Breast epithelium (tissue), 4 donors: Measurements from ENCODE around the gene SPTY2D1. TPM values are rescaled to one million over a fixed set of nuclear protein-coding genes. Genes with fewer than 3 reads are reported as not detected.
"Not testable (repeated sequence)": the region's sequence is repeated elsewhere in the genome, so short reads cannot be mapped to it uniquely, and the experiment has no call there.

Source experiments
- DNase-seq, 2 donors: peaks; one replicate each; pipeline ENCODE4 v3.0.0-alpha.2; 2019; ENCODE audit warnings: low spot score in 2 of 2
- H3K27ac ChIP-seq, 2 donors: fragments of 200-600 bp; sonication (generic) in 1 of 2; one replicate each; pipeline ENCODE4 v1.5.1; 2016 to 2019; ENCODE audit warnings: mild to moderate bottlenecking in 1 of 2
- H3K27me3 ChIP-seq, 2 donors: fragments of 200-600 bp; sonication (generic) in 1 of 2; one replicate each; pipeline versions ENCODE4 v1.5.1 to v1.6.0; 2017 to 2019; ENCODE audit warnings: control low read depth in 1 of 2, mild to moderate bottlenecking in 1 of 2
- H3K36me3 ChIP-seq: fragments of 200-600 bp; one replicate; pipeline ENCODE4 v1.5.1; 2019
- H3K4me1 ChIP-seq, 2 donors: fragments of 200-600 bp; sonication (generic); one replicate each; pipeline ENCODE4 v1.5.1; 2016 to 2019; ENCODE audit warnings: control low read depth in 1 of 2
- H3K4me3 ChIP-seq, 3 donors: fragments of 200-600 bp; sonication (generic); 1 replicate in 2 of 3; 2 replicates in 1 of 3; pipeline ENCODE4 v1.5.1; 2016 to 2019; ENCODE audit warnings: mild to moderate bottlenecking in 3 of 3, moderate library complexity in 2 of 3
- H3K9me3 ChIP-seq, 2 donors: fragments of 200-600 bp; sonication (generic) in 1 of 2; one replicate each; pipeline ENCODE4 v1.5.1; 2016 to 2019; ENCODE audit warnings: control low read depth in 1 of 2
- POLR2A ChIP-seq: fragments of 450-650 bp; IDR thresholded peaks from one replicate; pipeline ENCODE4 v1.6.1; 2016; ENCODE audit warnings: antibody characterized with exemption, mild to moderate bottlenecking, moderate library complexity
- POLR2AphosphoS5 ChIP-seq, 3 donors: sonication (generic); formaldehyde crosslinking; IDR thresholded peaks; one replicate each; pipeline ENCODE4 v1.6.1; 2017; ENCODE audit warnings: antibody characterized with exemption in 3 of 3
- intact Hi-C: fragments of 100-400 bp; cut with DNase I; formaldehyde crosslinking; loops from one replicate; pipeline ENCODE4 v1.15.1; 2023; ENCODE audit warnings: low total_unique reads
- total RNA-seq, 3 donors: library from RNA; depleted of rRNA; stranded (reverse); fragments of >200 nt; gene quantifications; one replicate each; pipeline ENCODE4 v1.1.0, GENCODE V29; 2016
- TF ChIP-seq, protein P1 (sequence below), 3 donors: fragments of 450-650 bp; IDR thresholded peaks; one replicate each; pipeline ENCODE4 v1.5.1; 2016 to 2017; ENCODE audit warnings: antibody characterized with exemption in 3 of 3, mild to moderate bottlenecking in 3 of 3, moderate library complexity in 3 of 3

SPTY2D1 gene
- total RNA-seq, 3 donors from 2014 or later = 19.5 to 30.6 (median 27.5) TPM

DNA sequence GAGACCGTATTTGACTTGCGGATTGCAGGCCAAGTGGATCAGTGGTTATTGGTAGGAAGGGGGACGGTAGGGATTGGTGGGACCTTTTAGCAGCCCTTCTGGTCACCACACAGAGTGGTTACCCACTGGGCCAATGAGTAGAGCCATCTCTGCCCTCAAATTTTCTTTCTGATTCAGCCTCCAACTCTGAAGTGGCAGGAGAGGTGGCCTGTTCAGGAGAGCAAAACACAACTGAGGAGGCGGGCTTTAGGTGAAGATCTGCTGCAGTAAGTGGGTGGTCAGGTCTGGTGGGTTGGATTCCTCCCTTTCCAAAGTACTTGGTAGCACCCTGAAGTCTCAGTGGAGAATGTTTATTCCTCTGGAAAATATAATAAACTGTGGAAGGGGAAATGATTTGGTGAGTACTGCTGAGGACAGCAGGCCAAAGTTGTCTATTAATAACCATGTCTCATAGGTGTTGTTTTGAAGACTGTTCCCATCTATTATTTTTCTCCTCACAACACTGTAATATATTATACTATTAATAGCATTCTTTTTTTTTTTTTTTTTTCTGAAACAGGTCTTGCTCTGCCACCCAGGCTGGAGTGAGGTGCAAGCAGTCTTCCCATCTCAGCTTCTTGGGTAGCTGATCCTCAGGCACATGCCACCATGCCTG is 33.1 kb downstream of the SPTY2D1 start:
- no peaks in the 10 kb centered on the region for H3K9me3 ChIP-seq
- H3K36me3 ChIP-seq = no peaks in the 10 kb centered on the region
- no peak overlapping the region for H3K4me3 ChIP-seq
- H3K27ac ChIP-seq = no peak overlapping the region
- no peak for DNase-seq
- TF ChIP-seq, protein P1, sequence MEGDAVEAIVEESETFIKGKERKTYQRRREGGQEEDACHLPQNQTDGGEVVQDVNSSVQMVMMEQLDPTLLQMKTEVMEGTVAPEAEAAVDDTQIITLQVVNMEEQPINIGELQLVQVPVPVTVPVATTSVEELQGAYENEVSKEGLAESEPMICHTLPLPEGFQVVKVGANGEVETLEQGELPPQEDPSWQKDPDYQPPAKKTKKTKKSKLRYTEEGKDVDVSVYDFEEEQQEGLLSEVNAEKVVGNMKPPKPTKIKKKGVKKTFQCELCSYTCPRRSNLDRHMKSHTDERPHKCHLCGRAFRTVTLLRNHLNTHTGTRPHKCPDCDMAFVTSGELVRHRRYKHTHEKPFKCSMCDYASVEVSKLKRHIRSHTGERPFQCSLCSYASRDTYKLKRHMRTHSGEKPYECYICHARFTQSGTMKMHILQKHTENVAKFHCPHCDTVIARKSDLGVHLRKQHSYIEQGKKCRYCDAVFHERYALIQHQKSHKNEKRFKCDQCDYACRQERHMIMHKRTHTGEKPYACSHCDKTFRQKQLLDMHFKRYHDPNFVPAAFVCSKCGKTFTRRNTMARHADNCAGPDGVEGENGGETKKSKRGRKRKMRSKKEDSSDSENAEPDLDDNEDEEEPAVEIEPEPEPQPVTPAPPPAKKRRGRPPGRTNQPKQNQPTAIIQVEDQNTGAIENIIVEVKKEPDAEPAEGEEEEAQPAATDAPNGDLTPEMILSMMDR (IDR thresholded peaks at IDR 0.05) = no peak
- TF ChIP-seq POLR2A (no peak), POLR2AphosphoS5 (IDR thresholded peaks at IDR 0.05) (no peak)
- no peaks in the 10 kb centered on the region for H3K4me1 ChIP-seq
- H3K27me3 ChIP-seq = no peaks in the 10 kb centered on the region
- intact Hi-C loops = no loop called here

DNA sequence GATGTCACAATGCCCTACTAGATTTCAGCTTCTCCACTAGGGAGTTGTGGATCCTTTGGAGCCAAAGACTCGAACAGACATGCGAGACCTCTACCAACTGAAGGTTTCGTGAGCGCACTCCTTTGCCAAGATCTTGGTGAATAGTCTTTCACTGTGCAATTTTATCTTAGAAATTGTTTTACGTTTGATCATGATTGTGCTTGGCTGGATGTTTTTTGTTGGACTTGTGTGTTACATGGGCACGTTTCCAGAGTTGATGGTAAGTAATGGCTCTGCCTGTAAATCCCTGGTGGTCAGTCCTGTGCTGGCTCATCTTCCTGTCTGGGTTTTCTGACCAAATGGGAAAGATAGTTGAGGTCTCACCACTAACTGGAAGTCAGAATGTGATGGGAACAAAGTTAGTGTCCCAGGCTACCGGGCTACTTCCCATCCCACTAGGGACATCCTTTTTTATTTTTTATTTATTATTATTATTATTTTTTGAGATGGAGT is 34.4 kb downstream of the SPTY2D1 start, which contains the start of gene MISFA:
Gene MISFA (plus strand): TSS at position 51 of the 492 bp plus-strand sequence. CDS start 140 bp downstream, at position 191.
- TF ChIP-seq, protein P1 (IDR thresholded peaks at IDR 0.05) = no peak
- no peak for TF ChIP-seq POLR2AphosphoS5 (IDR thresholded peaks at IDR 0.05)
- H3K27me3 ChIP-seq = no peaks in the 10 kb centered on the region
- no peaks in the 10 kb centered on the region for H3K4me1 ChIP-seq
- H3K27ac ChIP-seq = no peak within 1 kb of the TSS
- DNase-seq = no peak
- H3K4me3 ChIP-seq = no peak within 1 kb of the TSS
- H3K9me3 ChIP-seq = no peaks in the 10 kb centered on the region
- intact Hi-C loops = no loop called here
- H3K36me3 ChIP-seq = no peaks in the 10 kb centered on the region

- H3K4me1 ChIP-seq = peaks cover 0 to 6% of the 10 kb centered on the region in 2 donors
- no peaks in the 10 kb centered on the region for H3K36me3 ChIP-seq
- TF ChIP-seq POLR2A = no peak
- no peak for TF ChIP-seq POLR2AphosphoS5 (IDR thresholded peaks at IDR 0.05)
- TF ChIP-seq, protein P1 (IDR thresholded peaks at IDR 0.05) = no peak
- H3K27me3 ChIP-seq = no peaks in the 10 kb centered on the region
- intact Hi-C loops = no loop called here
- no peaks in the 10 kb centered on the region for H3K9me3 ChIP-seq
- DNase-seq = no peak
- no peak overlapping the region for H3K4me3 ChIP-seq
- no peak overlapping the region for H3K27ac ChIP-seq
Observed at GRCh38 chr11:18594999-18595749, 39.0 kb downstream of the SPTY2D1 start.

GRCh38 chr11:18594088-18594487 is 40.1 kb downstream of the SPTY2D1 start:
- H3K4me3 ChIP-seq, H3K27me3 ChIP-seq, H3K27ac ChIP-seq, intact Hi-C loops, DNase-seq, H3K36me3 ChIP-seq, H3K9me3 ChIP-seq: not testable (repeated sequence)
- peaks cover 0 to 16% of the 10 kb centered on the region in 2 donors for H3K4me1 ChIP-seq

DNA sequence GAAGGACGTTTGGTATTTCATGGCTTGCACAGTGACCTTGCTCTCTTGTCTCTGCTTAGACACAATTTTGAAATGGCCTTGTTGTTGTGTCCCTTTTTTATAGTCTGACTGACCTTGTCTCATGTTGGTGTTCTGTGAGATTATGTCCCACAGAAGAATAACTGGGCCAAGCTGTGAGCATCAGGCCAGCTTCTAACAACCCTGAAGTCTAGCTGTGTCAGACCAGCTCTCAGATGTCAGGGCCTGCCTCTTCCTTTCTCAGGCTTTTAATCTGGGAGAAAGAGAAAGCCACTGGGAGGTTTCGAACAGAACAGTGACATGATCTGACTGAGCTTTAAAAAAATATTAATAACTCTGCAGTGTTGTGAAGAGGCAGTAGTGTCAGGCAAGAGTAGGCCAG is 43.6 kb downstream of the SPTY2D1 start:
- Histone ChIP-seq H3K27ac (peak overlapping the region; percentile 5 to 46), H3K4me1 (peaks cover 0 to 16% of the 10 kb centered on the region in 2 donors), H3K4me3 (no peak overlapping the region), H3K36me3 (no peaks in the 10 kb centered on the region), H3K9me3 (no peaks in the 10 kb centered on the region), H3K27me3 (no peaks in the 10 kb centered on the region)
- DNase-seq = no peak
- intact Hi-C loops = no loop called here
- TF ChIP-seq, protein P1 (IDR thresholded peaks at IDR 0.05) = no peak
- no peak for TF ChIP-seq POLR2AphosphoS5 (IDR thresholded peaks at IDR 0.05)
